ENCODE results near the gene SYT1. TPM values are rescaled to one million over a fixed set of nuclear protein-coding genes. Genes with fewer than 3 reads are reported as not detected.

SYT1 gene
- total RNA-seq, 1 experiment from 2014 or later: 15.8 TPM

DNA sequence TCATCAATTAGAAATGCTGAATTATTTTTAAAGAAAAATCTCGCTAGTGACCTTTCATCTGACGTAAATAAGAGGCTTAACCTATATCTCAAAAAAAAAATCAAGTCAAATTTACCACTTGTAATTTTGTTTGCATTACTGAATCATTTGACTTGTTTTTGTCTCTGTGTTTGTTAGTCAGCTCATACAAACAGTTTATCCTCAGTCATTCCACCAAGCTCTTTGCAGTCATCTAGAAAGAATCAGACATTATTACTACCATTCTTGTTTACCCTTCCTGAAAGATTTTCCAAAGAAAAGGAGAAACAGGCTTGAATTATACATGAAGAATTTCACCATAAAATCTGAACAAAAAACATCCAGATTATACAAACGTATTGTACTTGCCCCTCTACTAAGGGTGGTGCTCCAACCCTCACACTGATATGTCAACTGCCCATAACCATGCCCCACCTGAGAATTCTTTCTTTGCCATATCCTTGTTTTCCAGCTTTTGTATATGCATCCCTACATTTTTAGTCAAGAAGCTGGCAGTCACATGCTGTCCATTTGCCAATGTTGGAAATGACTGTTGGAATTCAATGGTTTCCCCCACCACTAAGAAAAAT is 569.0 kb downstream of the SYT1 start:
- no peaks in the 10 kb centered on the region for H4K20me1 ChIP-seq (ENCODE audit: control insufficient read depth, insufficient read depth, insufficient read length)
- H3K18ac ChIP-seq (ENCODE audit: insufficient read length, low read depth, low read length): no peak overlapping the region
- no peaks in the 10 kb centered on the region for H3K9me3 ChIP-seq (ENCODE audit: control insufficient read depth, low read depth, low read length)
- H3K14ac ChIP-seq (ENCODE audit: insufficient read depth, low read length): no peak overlapping the region
- H3K79me1 ChIP-seq (ENCODE audit: insufficient read depth, low read depth, low read length, poor library complexity, severe bottlenecking): no peaks in the 10 kb centered on the region
- Mint-ChIP-seq H3K27me3 (ENCODE audit: low read depth) (no peaks in the 10 kb centered on the region), H3K4me3 (no peak overlapping the region), H3K9me3 (peaks cover 0 to 3% of the 10 kb centered on the region in 2 experiments; a peak in 1 of 5 replicates), H3K27ac (no peak overlapping the region), H3K36me3 (ENCODE audit: insufficient read depth in 1 of 3, low read depth in 3 of 3) (no peaks in the 10 kb centered on the region), H3K4me1 (no peaks in the 10 kb centered on the region)
- no peak overlapping the region for H4K8ac ChIP-seq (replicated peaks; ENCODE audit: insufficient read length, low read depth, low read length)
- H3K4me2 ChIP-seq (ENCODE audit: insufficient read depth, insufficient read length, low read length): no peak overlapping the region
- no peak overlapping the region for H3T11ph ChIP-seq (ENCODE audit: low read length)
- H2BK20ac ChIP-seq (ENCODE audit: low read depth, low read length, poor library complexity, severe bottlenecking): no peak overlapping the region
- no peak overlapping the region for H2BK120ac ChIP-seq (ENCODE audit: low read depth, low read length, poor library complexity, severe bottlenecking)
- no CpG with 5 or more reads among the region's 3 CpGs for WGBS (ENCODE audit: extremely low coverage, insufficient read length, low lambda C conversion rate)
- H3K79me2 ChIP-seq (ENCODE audit: insufficient read depth, low read length): no peaks in the 10 kb centered on the region
- TF ChIP-seq, protein P1, sequence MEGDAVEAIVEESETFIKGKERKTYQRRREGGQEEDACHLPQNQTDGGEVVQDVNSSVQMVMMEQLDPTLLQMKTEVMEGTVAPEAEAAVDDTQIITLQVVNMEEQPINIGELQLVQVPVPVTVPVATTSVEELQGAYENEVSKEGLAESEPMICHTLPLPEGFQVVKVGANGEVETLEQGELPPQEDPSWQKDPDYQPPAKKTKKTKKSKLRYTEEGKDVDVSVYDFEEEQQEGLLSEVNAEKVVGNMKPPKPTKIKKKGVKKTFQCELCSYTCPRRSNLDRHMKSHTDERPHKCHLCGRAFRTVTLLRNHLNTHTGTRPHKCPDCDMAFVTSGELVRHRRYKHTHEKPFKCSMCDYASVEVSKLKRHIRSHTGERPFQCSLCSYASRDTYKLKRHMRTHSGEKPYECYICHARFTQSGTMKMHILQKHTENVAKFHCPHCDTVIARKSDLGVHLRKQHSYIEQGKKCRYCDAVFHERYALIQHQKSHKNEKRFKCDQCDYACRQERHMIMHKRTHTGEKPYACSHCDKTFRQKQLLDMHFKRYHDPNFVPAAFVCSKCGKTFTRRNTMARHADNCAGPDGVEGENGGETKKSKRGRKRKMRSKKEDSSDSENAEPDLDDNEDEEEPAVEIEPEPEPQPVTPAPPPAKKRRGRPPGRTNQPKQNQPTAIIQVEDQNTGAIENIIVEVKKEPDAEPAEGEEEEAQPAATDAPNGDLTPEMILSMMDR (conservative IDR thresholded peaks at IDR 0.05): no peak
- no peak overlapping the region for H4K91ac ChIP-seq (ENCODE audit: insufficient read length, low read depth, low read length)
- H3K23me2 ChIP-seq (ENCODE audit: insufficient read length, low read depth, low read length, poor library complexity, severe bottlenecking): no peaks in the 10 kb centered on the region
- H2BK15ac ChIP-seq (ENCODE audit: low read depth, low read length): no peak overlapping the region
- no peak overlapping the region for H2BK5ac ChIP-seq (ENCODE audit: insufficient read length, low read length)
- DNase-seq: no peak
- H4K5ac ChIP-seq (ENCODE audit: insufficient read length, low read depth, low read length): no peak overlapping the region
- no peaks in the 10 kb centered on the region for H3K27me3 ChIP-seq (ENCODE audit: insufficient read depth, low read length)
- H3K4me1 ChIP-seq (ENCODE audit: insufficient read depth, low read length): no peaks in the 10 kb centered on the region
- H3K27ac ChIP-seq (ENCODE audit: insufficient read length, low read depth, low read length): no peak overlapping the region
- H3K4ac ChIP-seq (ENCODE audit: low read depth, low read length): no peak overlapping the region
- H3K56ac ChIP-seq (ENCODE audit: insufficient read length, low read depth, low read length): no peak overlapping the region
- H2AK5ac ChIP-seq (ENCODE audit: insufficient read length, low read length): no peak overlapping the region
- H3K9ac ChIP-seq (ENCODE audit: extremely low read depth, insufficient read length, low read length): no peak overlapping the region
- H2AFZ ChIP-seq (ENCODE audit: low read length): no peak overlapping the region
- no peak overlapping the region for H2BK12ac ChIP-seq (ENCODE audit: insufficient read length, low read depth, low read length)
- no peak overlapping the region for H3K23ac ChIP-seq (ENCODE audit: insufficient read length, low read depth, low read length)

All from H9 (cell line).